K562 (cell line): ENCODE data around the gene RASGEF1C. TPM values are rescaled to one million over a fixed set of nuclear protein-coding genes. Genes with fewer than 3 reads are reported as not detected.

Experiments
- ATAC-seq: fragments of 200-7000 bp; cut with Tn5 transposase; 3 replicates; pipeline ENCODE4 v1.9.1; 2020; ENCODE audit warnings: moderate library complexity
- BruUV-seq: library from RNA; stranded (reverse); fragments of 400-500 nt; replicated peaks from 2 replicates; lab custom pipeline; 2021; lab: Mats Ljungman, UMichigan
- CTCF ChIA-PET: fragments of 300-600 bp; formaldehyde crosslinking; extraction: SDS; loops from one replicate; lab custom pipeline; 2021; ENCODE audit warnings: low intra/inter-chr PET ratio; lab: Yijun Ruan, JAX
- POLR2A ChIA-PET: fragments of 300-600, 350-650 bp; sonication (Branson Sonifier 250); formaldehyde crosslinking; extraction: SDS; loops from one replicate; lab custom pipeline; 2021; ENCODE audit warnings: antibody characterized with exemption, inconsistent platforms; lab: Yijun Ruan, JAX
- DNase-seq, 4 experiments: peaks; one replicate each; pipeline versions ENCODE4 v3.0.0 to v3.0.0-alpha.2; 2011 to 2018; ENCODE audit warnings: low spot score in 3 of 4, mixed read lengths in 3 of 4; ENCODE audit errors: extremely low read depth in 1 of 4
- FAIRE-seq: peaks from 2 replicates; lab custom pipeline; 2011; peaks lifted over from hg19 to GRCh38; lab: Jason Lieb, UNC
- H2AFZ ChIP-seq: 2 replicates; pipeline ENCODE4 v1.6.0; 2011; ENCODE audit warnings: low read depth, low read length, control low read depth, inconsistent platforms
- H3K27ac ChIP-seq: fragments of 200-600 bp; 3 replicates; pipeline ENCODE4 v1.8.0; 2011; ENCODE audit warnings: low read depth, mild to moderate bottlenecking, control low read depth, inconsistent platforms, low read length, moderate library complexity, mixed read lengths; ENCODE audit errors: extremely low read depth
- H3K27me3 ChIP-seq, 2 experiments: fragments of 300-600 bp in 1 of 2; 2 replicates in 1 of 2; 3 replicates in 1 of 2; pipeline versions ENCODE4 v1.6.0 to v1.8.0; 2011; ENCODE audit warnings: inconsistent platforms in 2 of 2, low read length in 2 of 2, mild to moderate bottlenecking in 1 of 2, mixed read lengths in 1 of 2, moderate library complexity in 1 of 2; ENCODE audit not compliant: control insufficient read depth in 2 of 2, insufficient read depth in 2 of 2
- H3K36me3 ChIP-seq: fragments of 300-600 bp; 3 replicates; pipeline ENCODE4 v1.8.0; 2011; ENCODE audit warnings: mild to moderate bottlenecking, low read length, inconsistent platforms; ENCODE audit not compliant: control insufficient read depth, insufficient read depth
- H3K4me1 ChIP-seq, 2 experiments: fragments of 200-600 bp in 1 of 2; replicated peaks in 1 of 2; 2 replicates in 1 of 2; 3 replicates in 1 of 2; pipeline versions ENCODE4 v1.5.1 to v1.8.0; 2011; ENCODE audit warnings: inconsistent platforms in 2 of 2, low read length in 2 of 2, mild to moderate bottlenecking in 1 of 2, mixed read lengths in 1 of 2, moderate library complexity in 1 of 2; ENCODE audit not compliant: control insufficient read depth in 2 of 2, insufficient read depth in 2 of 2
- H3K4me2 ChIP-seq: 2 replicates; pipeline ENCODE4 v1.6.1; 2011; ENCODE audit warnings: low read length, control low read depth, inconsistent platforms, mixed read lengths; ENCODE audit not compliant: insufficient read depth
- H3K4me3 ChIP-seq: fragments of 200-600 bp; sonication (generic), shearing (Covaris generic); 2 replicates; pipeline ENCODE4 v1.5.1; 2016; ENCODE audit warnings: control low read depth, inconsistent platforms
- H3K79me2 ChIP-seq: fragments of 200-600 bp; 3 replicates; pipeline ENCODE4 v1.8.0; 2011; ENCODE audit warnings: low read length, inconsistent platforms; ENCODE audit not compliant: control insufficient read depth, insufficient read depth
- H3K9ac ChIP-seq, 2 experiments: 2 replicates each; pipeline versions ENCODE4 v1.6.0 to v1.6.1; 2011; ENCODE audit warnings: low read depth in 2 of 2, low read length in 2 of 2, control low read depth in 1 of 2, inconsistent platforms in 1 of 2, mild to moderate bottlenecking in 1 of 2, mixed read lengths in 1 of 2; ENCODE audit not compliant: insufficient read depth in 1 of 2
- H3K9me1 ChIP-seq: one replicate; pipeline ENCODE4 v1.6.0; 2011; ENCODE audit warnings: inconsistent platforms, mild to moderate bottlenecking, low read length, moderate library complexity; ENCODE audit not compliant: control insufficient read depth, insufficient read depth
- H3K9me3 ChIP-seq: replicated peaks from 2 replicates; pipeline ENCODE4 v1.5.1; 2011; ENCODE audit warnings: low read depth, low read length, inconsistent platforms; ENCODE audit not compliant: control insufficient read depth, insufficient read depth
- H4K20me1 ChIP-seq: replicated peaks from 2 replicates; pipeline ENCODE4 v1.6.1; 2011; ENCODE audit warnings: low read length, inconsistent platforms, mixed read lengths; ENCODE audit not compliant: control insufficient read depth, insufficient read depth
- FOXK1 ChIP-seq: sonication (generic); formaldehyde crosslinking; IDR thresholded peaks from 2 replicates; pipeline ENCODE4 v1.8.0; 2022; ENCODE audit warnings: missing genetic modification reagents, mild to moderate bottlenecking, borderline replicate concordance
- PHF20 ChIP-seq: fragments of 450-650 bp; IDR thresholded peaks from 2 replicates; pipeline ENCODE4 v1.6.1; 2018; ENCODE audit not compliant: partially characterized antibody
- RBFOX2 ChIP-seq: fragments of 200-400 bp; formaldehyde crosslinking; IDR thresholded peaks from 2 replicates; pipeline ENCODE4 v1.6.1; 2017; ENCODE audit warnings: low read depth, mild to moderate bottlenecking, low read length, moderate library complexity
- RNF219 ChIP-seq: fragments of 250-450 bp; sonication (Bioruptor Pico); IDR thresholded peaks from 2 replicates; pipeline ENCODE4 v1.5.0; 2022; ENCODE audit warnings: mild to moderate bottlenecking
- ZBTB49 ChIP-seq: sonication (generic); formaldehyde crosslinking; IDR thresholded peaks from 2 replicates; pipeline ENCODE4 v1.8.0; 2022; ENCODE audit warnings: missing genetic modification reagents, mild to moderate bottlenecking, borderline replicate concordance
- ZNF695 ChIP-seq: fragments of 450-650 bp; formaldehyde crosslinking; IDR thresholded peaks from 2 replicates; pipeline ENCODE4 v1.4.0; 2020; ENCODE audit warnings: mild to moderate bottlenecking, moderate library complexity
- WGBS: fragments of 100-300 bp; shearing (Covaris generic); methylation state at CpG from one replicate; pipeline ENCODE4 v1.1.6; 2016; ENCODE audit warnings: low coverage, mixed read lengths; ENCODE audit not compliant: insufficient coverage; ENCODE audit errors: missing lambda C conversion rate; 5-methylcytosine and 5-hydroxymethylcytosine counted together
- in situ Hi-C: fragments of 300-500 bp; cut with MboI; formaldehyde crosslinking; loops from 4 replicates; pipeline ENCODE4 v1.15.0; 2018; ENCODE audit warnings: inconsistent platforms, mixed read lengths
- intact Hi-C: fragments of 100-400 bp; cut with micrococcal nuclease; formaldehyde crosslinking; loops from 2 replicates; pipeline ENCODE4 v1.14.2; 2022
- polyA plus RNA-seq, 8 experiments: library from polyadenylated mRNA; depleted of rRNA in 4 of 8; stranded (reverse) in 5 of 8; unstranded in 3 of 8; fragments of >200 nt; fragmentation: Nextera tagmentation in 2 of 8; fragmentation: Illumina TruSeq in 1 of 8; extraction: Ambion mirVana in 2 of 8; extraction: Trizol in 1 of 8; gene quantifications; 2 replicates each; pipeline versions ENCODE4 v1.2.1 to v1.2.3, GENCODE V29; 2011 to 2014; ENCODE audit warnings: inconsistent platforms in 1 of 8, missing spikeins in 1 of 8
- total RNA-seq, 7 experiments: library from RNA; depleted of rRNA in 6 of 7; stranded (reverse); fragments of >200 nt in 6 of 7; fragmentation: Illumina TruSeq in 2 of 7; extraction: Trizol in 2 of 7; gene quantifications; 2 replicates each; pipeline versions ENCODE4 v1.2.1 to v1.2.3, GENCODE V29; 2011 to 2021; ENCODE audit warnings: low replicate concordance in 1 of 7

Gene RASGEF1C
- total and polyA plus RNA-seq, 9 of the 15 experiments (the other 6 are each of a cell fraction or from before 2014, with no cell fraction given) = 0.04 to 1.1 (median 0.21) TPM; not detected in 4

- Histone ChIP-seq H3K36me3 (peaks cover 35% of the 10 kb centered on the region), H3K4me1 (0 out of 5 replicates have a peak, but pooled peaks cover 0 to 2% of the 10 kb centered on the region in 2 experiments), H3K4me3 (no peak overlapping the region), H3K9me3 (no peaks in the 10 kb centered on the region; the same call in 1 of the 2 replicates), H3K27me3 (no peaks in the 10 kb centered on the region), H2AFZ (no peak overlapping the region), H3K9ac (no peak overlapping the region), H3K9me1 (no peaks in the 10 kb centered on the region), H4K20me1 (no peaks in the 10 kb centered on the region), H3K27ac (no peak overlapping the region), H3K79me2 (no peaks in the 10 kb centered on the region), H3K4me2 (no peak overlapping the region)
- POLR2A ChIA-PET = no interaction called here
- CTCF ChIA-PET = no interaction called here
- in situ Hi-C loops (no loop called here), intact Hi-C loops (no loop called here)
- WGBS = 75% methylated on average over 4 of the region's 4 CpGs
- TF ChIP-seq ZNF695 (CRISPR knock-in tag) (no peak), ZBTB49 (no peak), FOXK1 (CRISPR knock-in tag) (no peak), RBFOX2 (no peak), PHF20 (no peak), RNF219 (CRISPR knock-in tag) (no peak)
- no TSS peak for BruUV-seq
- ATAC-seq (no peak), FAIRE-seq (no peak), DNase-seq (no peak)
Observed at GRCh38 chr5:180250329-180250728, 41.3 kb upstream of the RASGEF1C start.
